ENCODE data around the gene NCK1. TPM values are rescaled to one million over a fixed set of nuclear protein-coding genes. Genes with fewer than 3 reads are reported as not detected.

NCK1 gene
- polyA plus RNA-seq (ENCODE audit: insufficient read length in 3 of 3): 10 to 100 TPM; 44.0 to 56.8 (median 56.4) TPM

DNA sequence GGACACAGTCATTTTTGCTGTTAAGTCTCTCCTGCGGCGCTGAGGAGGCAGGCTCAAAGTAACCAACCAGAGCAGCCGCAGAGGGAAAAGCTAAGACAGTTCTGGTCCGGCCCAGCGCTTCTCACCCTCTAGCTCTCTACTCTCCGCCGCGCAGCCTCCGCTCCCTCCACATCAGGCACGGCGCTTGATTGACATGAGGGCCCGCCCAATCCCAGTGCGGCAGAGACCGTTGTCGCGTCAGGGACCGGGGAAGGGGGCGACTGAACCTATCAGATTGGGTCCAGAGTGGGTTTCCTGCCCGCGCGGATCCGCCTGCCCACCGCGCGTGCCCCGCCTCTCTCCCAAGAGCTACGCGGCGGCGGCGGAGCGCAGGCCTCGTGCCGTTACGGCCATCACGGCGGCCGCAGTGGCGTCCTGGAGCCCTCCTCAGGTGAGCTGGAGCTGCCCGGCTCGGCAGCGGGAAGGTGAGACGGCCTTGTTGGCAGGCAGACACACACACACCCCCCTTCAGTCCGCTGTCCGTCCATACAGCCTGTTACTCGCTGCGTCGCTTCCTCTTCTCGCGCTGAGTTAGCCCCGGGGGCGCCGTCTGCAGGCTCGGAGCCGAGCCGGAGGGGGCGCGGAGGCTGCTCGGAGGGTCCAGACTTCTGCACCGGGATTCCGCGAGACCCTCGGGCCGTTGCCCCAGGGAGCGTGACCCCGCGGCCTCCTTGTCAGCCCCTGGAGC is at the start of gene NCK1:
NCK1 (plus strand) TSS at position 319 of the 727 bp plus-strand sequence. CDS start 65,794 bp downstream, outside the sequence.
- peak; percentile 89 to 96 (median 95) for DNase-seq (ENCODE audit: low read depth in 3 of 3, low spot score in 2 of 3)

DNA sequence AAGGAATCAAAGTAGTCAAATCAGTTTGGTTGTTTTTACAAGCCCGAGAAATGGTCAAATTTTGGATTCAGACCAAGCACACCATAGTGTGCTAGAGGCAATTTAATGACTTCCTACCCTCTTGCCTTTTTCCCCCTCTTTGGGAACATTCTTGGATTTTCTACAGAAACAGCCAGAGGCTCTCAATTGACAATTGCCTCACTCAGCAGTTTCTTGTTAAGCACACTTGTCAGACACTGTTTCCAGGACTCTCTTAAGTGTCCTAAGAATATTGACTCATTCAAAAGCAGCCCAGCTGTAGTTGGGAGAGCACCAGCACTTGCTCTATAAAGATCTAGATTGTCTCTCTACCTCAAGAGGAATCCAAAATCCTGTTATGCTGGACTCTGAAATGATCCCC is 44.6 kb upstream of the NCK1 start:
- no peak for DNase-seq (ENCODE audit: low read depth in 3 of 3, low spot score in 2 of 3)

DNA sequence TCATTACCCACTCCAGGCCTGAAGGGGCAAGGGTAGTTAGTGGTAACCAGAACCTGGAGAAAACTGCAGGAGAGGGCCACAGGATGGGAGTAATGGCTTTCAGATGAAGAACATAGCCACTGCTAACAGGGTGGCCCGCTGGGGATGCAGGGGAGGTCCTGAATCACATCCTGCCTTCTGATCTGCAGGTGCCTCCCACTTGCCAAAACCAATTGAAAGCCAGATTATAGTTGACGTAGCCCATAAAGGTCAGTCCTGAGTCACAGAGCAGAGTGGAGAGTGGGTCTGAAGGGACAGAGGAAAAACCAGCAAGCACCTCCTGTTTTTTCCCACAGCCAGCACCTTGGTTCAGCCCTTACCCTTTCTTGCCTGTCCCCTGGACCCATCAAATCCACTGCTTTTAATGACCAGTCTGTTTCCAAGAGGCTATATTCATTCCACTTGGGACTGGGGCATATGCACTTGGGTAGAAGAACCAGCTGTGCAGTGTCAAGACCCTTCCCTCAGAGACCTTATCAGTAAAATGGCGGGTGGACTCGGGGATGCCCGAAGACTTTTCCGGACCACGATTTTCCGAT is 43.7 kb upstream of the NCK1 start:
- DNase-seq (ENCODE audit: low read depth in 3 of 3, low spot score in 2 of 3): no peak

DNA sequence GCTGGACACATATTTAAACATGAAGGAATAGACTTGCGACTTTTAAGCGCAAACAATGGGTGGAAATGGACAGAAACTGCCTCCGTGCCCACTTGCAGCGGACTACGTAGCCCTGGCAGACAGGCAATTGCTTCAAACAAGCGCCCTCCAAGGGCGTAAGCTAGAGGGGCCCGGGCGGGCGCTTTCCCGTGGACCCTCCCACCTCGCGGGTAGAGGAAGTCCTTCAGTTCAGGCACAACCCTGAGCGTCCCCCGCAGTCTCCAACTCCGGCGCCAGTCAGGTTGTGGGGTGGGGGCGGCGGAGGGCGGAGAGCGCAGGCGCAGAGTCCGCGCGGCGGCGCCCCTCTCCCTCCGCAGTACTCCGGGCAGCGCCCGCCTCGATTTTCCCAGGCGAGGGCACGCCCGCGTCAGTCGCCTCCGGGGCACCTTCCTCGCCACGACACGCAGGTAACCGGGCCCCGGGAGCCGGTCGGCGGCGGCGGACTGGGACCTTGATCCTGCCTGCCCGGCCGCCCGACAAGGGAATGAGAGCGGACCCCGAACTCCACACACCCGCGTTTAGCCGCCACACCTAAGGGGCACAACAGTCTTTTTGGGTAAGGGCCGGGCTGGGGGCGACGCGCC is 43.1 kb upstream of the NCK1 start, which contains the start of gene SLC35G2:
SLC35G2 (plus strand) TSS at position 358 of the 623 bp plus-strand sequence. CDS start 35,335 bp downstream, outside the sequence.
- no peak for DNase-seq (ENCODE audit: low read depth in 3 of 3, low spot score in 2 of 3)

DNA sequence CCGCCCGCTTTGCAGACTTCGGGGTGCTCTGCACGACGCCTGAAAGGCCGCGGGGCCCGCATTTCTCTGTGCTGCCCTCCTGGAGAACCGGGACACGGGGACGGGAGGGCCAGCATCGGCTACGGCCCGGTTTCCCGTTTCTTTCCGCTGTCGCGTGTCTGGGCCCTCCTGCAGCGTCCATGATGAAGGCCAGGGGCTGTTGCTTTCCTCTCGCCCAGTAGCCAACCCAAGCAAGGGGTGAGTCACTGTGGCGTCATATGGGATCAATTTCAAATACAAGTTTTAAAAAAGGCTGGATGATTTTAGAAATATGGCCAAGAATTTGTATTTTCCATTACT is 42.6 kb upstream of the NCK1 start:
- no peak for DNase-seq (ENCODE audit: low read depth in 3 of 3, low spot score in 2 of 3)

DNA sequence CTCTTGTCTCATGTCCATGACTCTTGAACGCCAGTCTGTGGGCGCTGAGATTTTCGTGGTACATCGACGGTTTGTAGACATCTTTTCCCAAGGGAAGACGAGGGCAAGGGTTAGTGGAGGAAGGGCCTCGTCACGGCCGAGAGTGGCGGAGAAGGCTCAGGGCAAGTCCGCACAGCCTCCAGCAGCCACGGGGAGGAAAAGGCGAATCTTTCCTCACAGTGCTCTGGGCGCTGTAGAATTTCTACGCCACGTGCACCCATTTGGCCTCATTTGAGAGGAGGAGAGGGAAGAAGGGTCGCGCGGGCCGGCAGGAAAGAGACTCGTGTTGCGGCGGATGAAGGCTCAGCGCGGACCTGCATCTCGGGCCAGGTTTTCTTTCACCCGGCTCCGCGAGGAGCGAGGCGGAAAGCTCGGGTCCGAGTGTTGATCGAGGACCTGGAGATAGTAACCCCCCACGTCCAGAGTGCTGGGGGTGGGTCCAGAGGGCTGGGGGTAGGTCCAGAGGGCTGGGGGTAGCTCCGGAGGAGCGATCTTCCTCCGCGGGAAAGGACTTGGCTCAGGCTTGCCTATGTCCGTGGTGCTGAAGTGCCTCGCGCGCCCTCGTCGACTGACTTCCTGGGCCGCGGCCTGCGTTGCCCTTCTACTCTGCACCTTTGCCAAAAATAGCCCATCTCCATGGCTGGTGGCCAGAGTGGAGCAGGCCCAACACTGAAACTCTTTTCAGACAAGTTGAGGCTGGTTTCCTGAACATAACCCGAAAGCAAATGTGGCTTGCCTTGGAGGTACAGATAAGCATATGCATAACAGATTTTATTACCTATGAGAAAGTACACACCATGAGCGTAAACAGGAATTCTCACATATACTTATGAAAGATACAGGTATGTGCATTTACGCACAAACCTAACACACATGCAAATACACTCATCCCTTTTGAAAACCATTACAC is 42.0 kb upstream of the NCK1 start:
- no peak for DNase-seq (ENCODE audit: low read depth in 3 of 3, low spot score in 2 of 3)

DNA sequence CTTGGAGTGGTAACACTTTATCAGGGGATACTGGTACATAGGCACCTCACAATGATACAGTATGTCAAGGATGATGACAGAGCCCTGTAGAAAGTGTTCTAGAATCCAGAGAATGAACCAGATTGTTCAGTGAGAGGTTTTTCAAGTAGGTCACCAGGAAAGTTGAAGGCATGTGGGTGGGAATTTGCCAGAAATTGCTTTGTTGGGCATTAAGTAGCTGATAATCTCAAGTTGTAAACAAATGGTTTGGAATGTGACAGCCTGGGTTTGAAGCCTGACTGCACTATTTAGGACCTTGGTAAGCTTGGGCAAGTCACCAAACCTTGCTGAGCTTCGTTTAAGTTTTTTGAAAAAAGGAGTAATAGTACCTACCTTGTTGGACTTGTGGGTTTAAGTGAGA is 30.5 kb upstream of the NCK1 start:
- DNase-seq (ENCODE audit: low read depth in 3 of 3, low spot score in 2 of 3): no peak

DNA sequence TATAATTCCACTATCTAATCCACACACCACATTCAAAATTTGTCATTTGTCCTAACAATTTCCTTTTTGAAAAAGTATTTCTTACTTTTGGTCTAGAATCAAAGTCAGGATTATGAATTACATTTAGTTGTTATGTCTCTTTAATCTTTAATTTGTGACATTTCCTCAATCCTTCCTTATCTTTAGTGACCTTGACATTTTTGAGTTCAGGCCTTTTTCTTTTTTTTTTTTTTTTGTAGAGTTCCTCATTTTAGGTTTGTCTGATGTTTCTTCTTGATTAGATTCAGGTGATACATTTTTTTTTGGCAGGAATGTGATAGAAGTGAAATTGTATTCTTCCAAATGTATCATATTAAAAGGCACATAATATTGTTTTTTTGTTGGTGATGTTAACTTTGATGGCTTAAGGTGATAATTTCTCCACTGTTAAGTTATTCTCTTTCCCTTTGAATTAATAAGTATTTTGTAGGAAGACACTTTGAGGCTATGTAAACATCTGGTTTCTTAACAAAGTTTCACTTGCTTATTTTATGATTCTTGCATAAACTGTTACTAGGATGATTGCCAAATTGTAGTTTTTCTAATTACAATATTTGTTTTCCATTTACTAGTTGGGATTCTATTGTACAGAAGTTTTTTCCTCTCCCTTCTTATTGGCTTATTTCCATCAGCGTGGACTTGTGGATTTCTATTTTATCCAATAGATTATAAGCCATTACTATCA is 26.8 kb upstream of the NCK1 start:
- no peak for DNase-seq (ENCODE audit: low read depth in 3 of 3, low spot score in 2 of 3)

DNA sequence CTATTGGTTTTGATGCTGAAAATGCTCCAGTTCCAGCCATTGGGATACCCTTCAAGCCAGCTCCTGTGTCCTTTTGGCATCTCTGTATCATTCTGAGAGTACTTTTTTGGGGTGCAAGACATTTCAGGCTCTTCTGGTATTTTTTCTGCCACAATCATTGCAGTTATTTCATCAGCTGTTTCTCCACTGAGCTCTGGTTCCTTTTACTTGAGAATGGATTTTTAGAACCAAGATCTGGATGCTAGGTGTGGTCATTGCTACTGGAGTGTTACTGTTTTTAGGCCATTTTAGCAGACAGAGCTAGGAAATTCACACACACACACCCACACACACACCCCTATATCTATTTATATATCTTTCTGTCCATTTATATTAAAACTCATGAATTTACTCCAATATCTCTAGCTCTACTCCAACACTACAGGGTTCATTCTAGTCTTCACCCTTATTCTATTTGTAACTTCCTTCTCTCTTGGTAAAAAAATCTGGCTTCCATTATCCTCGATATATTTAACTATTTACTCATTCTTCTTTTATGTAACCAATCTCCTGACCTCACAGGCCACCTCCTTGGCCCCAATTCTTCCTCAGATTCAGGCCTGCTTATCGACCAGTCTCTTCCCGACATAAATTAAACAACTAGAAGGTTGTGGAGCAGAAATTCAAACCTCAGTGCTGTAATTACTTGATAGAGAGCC is 26.0 kb upstream of the NCK1 start:
- DNase-seq (ENCODE audit: low read depth in 3 of 3, low spot score in 2 of 3): no peak

DNA sequence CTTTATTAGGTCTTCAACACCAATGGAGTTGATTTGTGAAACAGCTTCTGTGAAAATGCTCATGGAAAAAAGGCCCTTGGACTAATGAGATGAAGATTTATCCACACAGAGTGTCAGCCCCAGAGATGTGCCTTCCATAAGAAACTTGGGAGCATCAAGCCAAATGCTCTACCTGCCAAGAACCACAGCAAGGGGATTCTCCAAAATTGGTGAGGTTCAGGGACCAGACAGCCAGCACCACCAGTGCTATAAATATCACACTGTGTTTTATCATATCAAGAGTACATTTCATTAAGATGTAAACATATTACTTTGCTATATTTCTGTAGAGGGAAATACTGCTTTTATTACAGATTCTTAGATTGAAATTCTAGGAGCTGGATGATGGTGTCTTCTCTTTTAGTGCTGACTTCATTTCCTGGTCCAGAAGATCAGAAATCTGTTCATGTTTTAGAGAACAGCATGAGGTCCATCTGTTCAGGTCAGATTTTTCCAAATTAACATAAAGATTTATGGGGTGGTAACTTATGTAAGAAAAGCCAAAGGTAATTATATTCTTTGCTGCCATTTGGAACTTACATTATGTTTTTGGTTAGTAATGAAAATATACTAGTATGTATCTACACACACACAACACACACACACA is 25.4 kb upstream of the NCK1 start:
- DNase-seq (ENCODE audit: low read depth in 3 of 3, low spot score in 2 of 3): no peak

DNA sequence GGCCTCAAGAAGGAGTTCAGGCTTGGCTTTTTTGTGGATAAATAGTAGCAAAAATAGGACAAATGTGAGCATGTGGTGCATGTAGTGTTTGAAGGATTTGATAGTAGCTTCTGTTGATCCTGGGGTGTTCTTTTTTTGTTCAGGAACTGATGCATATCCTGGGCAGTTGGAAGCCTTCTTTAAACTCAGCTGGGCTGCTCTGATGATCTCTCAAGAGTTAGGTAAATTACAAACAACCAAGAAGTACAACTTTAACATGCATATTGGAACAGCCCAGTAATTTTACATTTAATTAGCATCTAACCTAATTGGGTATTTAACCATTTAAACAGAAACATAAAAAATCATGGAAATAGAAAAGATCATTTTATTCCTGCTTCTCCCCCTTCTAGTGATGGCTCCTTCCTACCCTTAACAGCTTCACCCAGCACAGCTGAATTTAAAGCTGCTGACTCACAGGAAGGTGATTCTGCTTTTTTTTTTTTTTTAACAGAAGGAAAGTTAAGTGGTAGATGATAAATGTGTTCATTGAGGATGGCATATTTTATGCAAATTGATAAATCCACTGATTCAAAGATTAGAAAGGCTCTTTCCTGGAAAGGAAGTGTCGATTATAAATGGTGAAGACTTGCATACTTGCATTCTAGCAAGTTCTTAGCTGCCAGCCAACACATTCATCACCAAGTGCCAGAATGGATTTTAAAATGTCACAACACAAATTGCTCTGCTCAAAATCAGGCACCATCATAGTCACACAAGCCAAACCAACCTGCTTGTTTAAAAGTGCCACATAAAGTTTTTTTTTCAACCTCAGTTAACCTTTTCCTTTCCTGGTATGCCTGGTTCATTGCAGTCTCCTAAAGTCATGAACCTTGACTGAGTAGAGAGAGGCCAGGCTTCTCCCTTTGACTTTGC is 23.1 kb upstream of the NCK1 start:
- DNase-seq (ENCODE audit: low read depth in 3 of 3, low spot score in 2 of 3): no peak

DNA sequence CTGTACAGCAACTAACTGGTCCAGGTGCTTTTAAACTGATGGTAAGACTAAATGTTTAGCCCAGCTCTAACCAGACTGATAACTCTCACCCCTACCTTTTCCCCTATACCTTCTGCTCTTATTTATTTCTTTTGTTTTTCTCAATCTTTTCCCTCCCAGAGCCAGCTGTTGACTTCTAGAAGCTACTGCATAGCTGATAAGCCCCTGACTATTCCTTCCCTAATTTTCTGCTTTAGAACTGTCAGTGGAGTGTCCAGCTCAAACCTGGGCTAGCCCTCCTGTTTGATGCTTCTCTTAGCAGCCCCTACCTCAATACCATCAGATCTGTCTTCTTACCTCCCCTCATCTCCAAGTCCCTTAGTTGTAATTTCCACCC is 22.5 kb upstream of the NCK1 start:
- no peak for DNase-seq (ENCODE audit: low read depth in 3 of 3, low spot score in 2 of 3)

DNA sequence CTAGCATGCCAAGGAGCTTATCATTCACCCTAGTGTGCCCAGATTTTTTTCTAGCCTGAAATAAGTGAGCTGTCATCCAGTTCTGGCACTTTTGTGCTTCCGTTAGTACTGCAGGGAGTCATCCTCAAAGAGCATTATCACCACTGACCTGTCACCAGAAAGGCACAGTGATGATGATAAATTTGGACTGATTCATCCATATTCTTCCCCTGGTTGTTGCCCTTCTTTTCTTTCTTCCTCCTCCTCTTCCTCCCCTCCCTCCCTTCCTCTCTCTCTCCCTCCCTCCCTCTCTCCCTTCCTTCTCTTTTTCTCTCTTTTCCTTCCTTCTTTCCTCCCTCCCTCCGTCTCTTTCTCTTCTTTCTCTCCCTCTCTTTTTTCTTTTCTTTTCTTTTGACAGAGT is 21.8 kb upstream of the NCK1 start:
- no peak for DNase-seq (ENCODE audit: low read depth in 3 of 3, low spot score in 2 of 3)

DNA sequence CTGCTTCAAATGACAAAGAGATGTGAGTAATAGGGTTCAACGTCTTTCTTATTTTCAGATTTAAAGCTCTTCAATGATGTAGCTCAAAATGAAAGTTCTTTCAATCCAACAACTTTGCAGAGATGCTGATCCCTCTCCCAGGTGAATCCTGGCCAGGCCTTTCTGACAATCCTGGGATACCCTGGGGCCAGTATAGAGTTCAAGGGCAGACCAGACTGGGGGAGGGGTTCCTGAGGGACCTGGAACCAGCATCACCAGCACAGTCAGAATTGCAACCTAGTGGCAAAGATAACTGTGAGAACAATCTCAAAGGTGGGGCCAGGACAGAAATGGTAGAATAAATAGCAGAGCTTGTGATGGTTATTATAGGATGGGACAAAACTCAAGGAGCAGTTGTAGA is 19.7 kb upstream of the NCK1 start:
- no peak for DNase-seq (ENCODE audit: low read depth in 3 of 3, low spot score in 2 of 3)

DNA sequence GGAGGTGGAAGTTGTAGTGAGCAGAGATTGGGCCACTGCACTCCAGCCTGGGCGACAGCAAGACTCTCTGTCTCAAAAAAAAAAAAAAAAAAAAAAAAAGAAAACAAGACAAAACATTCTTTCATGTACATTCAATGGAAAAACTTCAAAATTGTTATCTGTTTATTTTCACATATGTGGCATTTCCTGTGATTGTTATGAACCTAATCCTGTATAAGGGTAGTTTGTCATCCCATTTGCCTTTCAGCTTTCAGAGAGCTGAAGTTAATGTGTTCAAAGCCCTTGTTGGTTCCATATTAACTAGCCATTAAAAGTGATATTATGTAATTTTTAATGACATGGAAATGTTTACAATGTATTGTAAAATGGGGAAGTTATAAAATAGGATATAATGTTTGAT is 17.3 kb upstream of the NCK1 start:
- DNase-seq (ENCODE audit: low read depth in 3 of 3, low spot score in 2 of 3): no peak

DNA sequence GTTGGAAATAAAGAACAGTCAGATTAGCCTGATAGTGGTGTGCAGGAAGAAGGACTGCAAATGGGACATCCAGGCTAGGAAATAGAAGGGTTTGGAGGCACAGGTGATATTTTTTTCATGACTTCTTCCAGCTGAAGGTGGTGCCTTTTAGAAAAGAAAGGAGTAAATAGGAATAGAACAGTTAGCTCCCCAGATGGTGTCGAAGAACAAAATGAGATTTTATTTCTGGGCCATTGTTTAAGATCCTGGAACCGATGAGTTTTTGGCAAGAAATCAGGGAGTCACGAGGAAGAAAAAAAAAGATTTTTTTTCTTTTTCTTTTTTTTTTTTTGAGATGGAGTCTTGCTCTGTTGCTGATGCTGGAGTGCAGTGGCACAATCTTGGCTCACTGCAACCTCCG is 9.8 kb upstream of the NCK1 start:
- DNase-seq (ENCODE audit: low read depth in 3 of 3, low spot score in 2 of 3): no peak

DNA sequence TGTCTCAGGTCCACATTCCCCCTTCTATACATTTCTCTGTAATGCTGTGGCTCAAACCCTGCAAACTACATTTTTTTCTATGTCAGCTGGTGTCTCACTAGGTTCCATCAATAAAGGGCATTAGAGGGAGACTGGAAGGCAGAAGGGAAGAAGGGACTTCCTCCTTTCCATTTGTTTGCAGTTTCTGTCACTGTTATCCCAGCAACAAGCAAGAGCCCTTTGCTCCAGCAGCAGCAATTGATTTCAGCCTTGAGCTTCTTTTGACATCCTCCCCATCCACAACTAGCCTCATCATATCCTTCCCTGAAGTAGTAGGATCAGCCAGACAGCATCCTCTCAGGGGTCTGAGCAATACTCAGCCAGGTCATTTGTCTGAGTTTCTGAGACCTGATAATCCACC is 5.3 kb upstream of the NCK1 start:
- no peak for DNase-seq (ENCODE audit: low read depth in 3 of 3, low spot score in 2 of 3)

DNA sequence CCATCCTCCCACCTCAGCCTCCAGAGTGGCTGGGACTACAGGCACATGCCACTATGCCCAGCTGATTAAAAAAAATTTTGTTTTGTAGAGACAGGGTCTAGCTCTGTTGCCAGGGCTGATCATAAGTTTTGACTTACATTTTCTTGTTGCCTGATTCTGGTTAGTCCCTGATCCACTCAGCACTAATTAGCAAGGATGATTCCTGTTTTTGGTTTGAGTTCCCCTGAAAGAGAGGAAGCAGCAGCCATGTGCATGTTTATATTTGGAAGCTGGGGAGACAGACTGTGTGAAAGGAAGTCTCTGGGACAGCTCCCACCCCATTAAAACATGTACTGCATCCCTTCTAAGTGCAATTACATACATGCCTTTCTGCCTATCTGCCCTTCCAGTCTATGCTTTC is 3.6 kb upstream of the NCK1 start:
- no peak for DNase-seq (ENCODE audit: low read depth in 3 of 3, low spot score in 2 of 3)

Measured in right renal cortex interstitium (tissue), 3 donors.